HUES48 (cell line): ENCODE results near the gene AKAIN1.

Experiments
- H3K27ac ChIP-seq: one replicate; pipeline ENCODE4 v1.7.0; 2013; ENCODE audit warnings: low read depth, low read length, inconsistent platforms
- H3K27me3 ChIP-seq: 2 replicates; pipeline ENCODE4 v1.6.1; 2013; ENCODE audit warnings: mild to moderate bottlenecking, low read length; ENCODE audit not compliant: control insufficient read depth, insufficient read depth
- H3K36me3 ChIP-seq: 2 replicates; pipeline ENCODE4 v1.6.1; 2013; ENCODE audit warnings: low read length; ENCODE audit not compliant: control insufficient read depth, insufficient read depth
- H3K4me1 ChIP-seq: 2 replicates; pipeline ENCODE4 v1.6.1; 2013; ENCODE audit warnings: mild to moderate bottlenecking, low read length; ENCODE audit not compliant: control insufficient read depth, insufficient read depth
- H3K4me3 ChIP-seq: 2 replicates; pipeline ENCODE4 v1.5.1; 2013; ENCODE audit warnings: mild to moderate bottlenecking, low read depth, low read length
- H3K9ac ChIP-seq: 2 replicates; pipeline ENCODE4 v1.6.1; 2013; ENCODE audit warnings: mild to moderate bottlenecking, low read depth, low read length, moderate library complexity
- H3K9me3 ChIP-seq: 2 replicates; pipeline ENCODE4 v1.6.1; 2013; ENCODE audit warnings: low read length; ENCODE audit not compliant: control insufficient read depth, insufficient read depth

The AKAIN1 gene

DNA sequence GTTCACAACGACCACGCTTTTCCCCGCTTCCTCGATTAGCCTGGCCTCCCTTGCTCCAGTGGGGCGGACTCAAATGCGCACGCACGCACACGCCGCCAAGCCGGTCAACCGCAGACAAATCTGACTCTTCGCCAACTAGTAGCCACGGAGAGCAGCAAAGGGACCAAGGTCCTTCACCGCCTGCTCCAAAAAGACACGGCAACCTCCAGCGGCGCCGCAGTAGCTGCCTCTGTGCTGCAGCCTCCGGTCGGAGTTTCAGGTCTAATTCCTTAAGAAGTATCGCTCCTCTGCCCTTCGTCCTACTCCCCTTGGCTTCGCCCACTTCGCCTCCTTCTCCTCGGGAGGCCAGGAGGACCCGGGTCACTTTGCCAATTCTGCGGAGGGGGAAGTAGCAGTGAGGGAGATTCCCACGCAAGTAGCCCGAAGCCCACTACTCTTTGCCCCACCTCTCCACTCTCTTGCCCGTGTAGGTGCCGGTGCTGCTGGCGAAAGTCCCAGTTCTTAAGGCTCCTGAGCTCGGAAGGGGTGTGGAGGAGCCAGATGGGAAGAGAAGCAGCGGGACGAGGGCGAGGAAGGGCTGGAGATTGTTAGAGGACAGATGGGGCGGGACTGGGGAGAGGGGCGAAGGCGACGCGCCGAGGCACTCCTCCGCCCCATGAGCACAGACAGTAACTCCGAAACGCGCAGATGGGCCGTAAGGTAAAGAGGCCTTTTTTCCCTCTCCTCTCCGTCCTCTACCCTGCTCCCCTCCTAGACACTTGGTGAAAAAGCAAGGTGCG, 615 bp downstream of the AKAIN1 start:
- Histone ChIP-seq H3K4me3 (peak overlapping the region; percentile 71), H3K27ac (no peak overlapping the region), H3K9ac (no peak overlapping the region), H3K27me3 (peaks cover 72% of the 10 kb centered on the region), H3K4me1 (peaks cover 11% of the 10 kb centered on the region), H3K9me3 (no peaks in the 10 kb centered on the region), H3K36me3 (no peaks in the 10 kb centered on the region)

DNA sequence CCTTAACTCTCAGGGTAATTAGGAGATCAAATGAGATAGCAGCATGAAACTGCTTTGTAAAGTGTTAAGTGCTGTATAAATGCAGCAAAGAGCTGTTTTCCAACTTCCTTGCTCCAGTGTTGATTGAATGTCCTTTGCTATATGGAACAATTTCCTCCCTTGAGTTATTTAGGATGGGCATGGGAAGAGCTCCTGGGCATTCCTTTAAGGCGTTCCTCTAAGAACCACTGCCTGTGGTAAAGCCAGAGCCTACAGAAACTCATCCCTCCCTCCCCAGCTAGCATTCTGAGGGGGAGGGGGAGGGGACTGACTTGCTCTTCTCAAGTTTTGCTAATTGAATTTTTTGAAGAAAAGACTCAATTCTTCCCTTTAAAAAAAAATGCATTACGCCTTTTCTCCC, 1.4 kb downstream of the AKAIN1 start:
- H3K27me3 ChIP-seq: peaks cover 69% of the 10 kb centered on the region
- no peaks in the 10 kb centered on the region for H3K9me3 ChIP-seq
- no peak overlapping the region for H3K9ac ChIP-seq
- H3K36me3 ChIP-seq: no peaks in the 10 kb centered on the region
- peaks cover 11% of the 10 kb centered on the region for H3K4me1 ChIP-seq
- peak overlapping the region; percentile 71 for H3K4me3 ChIP-seq
- H3K27ac ChIP-seq: no peak overlapping the region

DNA sequence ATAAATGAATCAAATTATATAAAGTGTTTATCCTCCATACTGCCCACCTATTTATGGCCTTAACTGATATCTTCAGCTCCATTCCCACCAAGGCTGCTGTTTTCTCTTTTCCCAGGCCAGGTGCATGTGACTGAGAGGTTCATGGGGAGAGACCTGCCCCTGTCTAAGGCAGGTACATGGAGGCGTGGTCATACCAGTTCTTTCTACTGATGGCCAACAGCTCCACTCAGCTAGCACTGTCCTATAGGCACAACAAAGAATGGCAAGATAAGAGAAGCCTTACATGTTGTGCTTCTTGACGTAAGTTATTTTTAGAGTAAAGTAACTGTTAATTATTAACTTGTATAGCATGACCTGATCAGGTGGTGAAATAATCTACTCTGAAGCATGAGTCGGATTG, 16.8 kb downstream of the AKAIN1 start:
- Histone ChIP-seq H3K9me3 (no peaks in the 10 kb centered on the region), H3K27me3 (no peaks in the 10 kb centered on the region), H3K9ac (no peak overlapping the region), H3K27ac (no peak overlapping the region), H3K4me1 (no peaks in the 10 kb centered on the region), H3K36me3 (no peaks in the 10 kb centered on the region), H3K4me3 (no peak overlapping the region)

DNA sequence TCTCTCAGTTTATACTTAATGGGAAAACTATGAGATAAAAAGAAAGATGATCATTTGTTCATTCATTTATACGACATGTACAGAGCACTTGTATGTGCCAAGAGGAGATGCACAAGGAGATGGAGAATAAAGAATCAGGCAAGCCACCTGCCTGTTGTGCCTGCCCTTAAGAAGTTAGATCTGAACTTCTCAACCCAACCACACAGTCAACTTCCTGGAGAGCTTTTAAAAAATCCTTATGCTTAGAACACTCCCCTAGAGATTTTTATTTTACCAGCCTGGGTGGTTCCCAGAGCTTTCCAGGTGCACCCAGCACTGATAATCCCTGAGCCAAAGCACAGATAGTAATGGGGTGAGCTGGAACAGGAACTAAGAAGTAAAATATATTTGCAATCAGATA, 18.5 kb downstream of the AKAIN1 start:
- no peak overlapping the region for H3K27ac ChIP-seq
- no peaks in the 10 kb centered on the region for H3K27me3 ChIP-seq
- no peaks in the 10 kb centered on the region for H3K9me3 ChIP-seq
- H3K9ac ChIP-seq: no peak overlapping the region
- no peak overlapping the region for H3K4me3 ChIP-seq
- H3K36me3 ChIP-seq: no peaks in the 10 kb centered on the region
- no peaks in the 10 kb centered on the region for H3K4me1 ChIP-seq

DNA sequence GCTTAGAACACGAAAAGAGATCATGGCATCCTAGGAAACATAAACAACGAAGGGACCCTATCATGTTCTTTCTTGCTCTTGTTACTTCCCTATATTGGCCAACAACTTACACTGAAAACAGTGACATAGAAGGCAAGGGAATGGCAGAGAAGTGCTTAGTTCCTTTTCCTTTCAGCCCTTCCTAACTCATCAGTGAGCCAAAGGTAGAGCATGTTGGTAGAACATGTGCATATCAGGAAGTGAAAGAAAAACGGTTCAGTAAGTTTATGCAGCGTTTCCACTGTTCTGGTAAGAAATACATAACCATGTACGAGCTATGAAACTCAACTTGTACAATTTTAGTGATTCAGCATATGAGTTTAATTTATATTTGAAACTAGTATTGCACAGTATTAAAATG, 21.7 kb downstream of the AKAIN1 start:
- Histone ChIP-seq H3K4me3 (no peak overlapping the region), H3K9ac (no peak overlapping the region), H3K9me3 (no peaks in the 10 kb centered on the region), H3K27me3 (no peaks in the 10 kb centered on the region), H3K36me3 (no peaks in the 10 kb centered on the region), H3K27ac (no peak overlapping the region), H3K4me1 (no peaks in the 10 kb centered on the region)

DNA sequence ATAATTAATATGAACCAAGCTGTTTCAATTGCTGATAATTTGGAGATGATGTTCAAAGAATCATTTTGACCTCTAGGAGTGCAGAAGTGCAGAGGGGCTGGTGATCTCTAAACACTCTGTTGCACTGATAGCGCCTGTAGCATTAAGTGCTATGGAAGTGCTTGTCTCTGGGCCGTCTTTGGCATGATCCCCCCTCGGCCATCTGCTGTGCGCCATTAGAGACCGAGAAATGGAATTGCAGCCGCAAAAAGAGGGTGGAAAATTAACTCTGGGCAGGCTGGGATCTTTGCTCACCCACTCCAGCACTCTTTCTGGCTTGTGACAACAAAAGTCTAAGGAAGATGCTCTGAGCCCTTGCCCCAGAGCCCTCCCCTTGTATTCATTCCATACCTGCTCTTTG, 23.4 kb downstream of the AKAIN1 start:
- Histone ChIP-seq H3K27me3 (no peaks in the 10 kb centered on the region), H3K36me3 (no peaks in the 10 kb centered on the region), H3K4me1 (no peaks in the 10 kb centered on the region), H3K9me3 (no peaks in the 10 kb centered on the region), H3K27ac (no peak overlapping the region), H3K4me3 (no peak overlapping the region), H3K9ac (no peak overlapping the region)

DNA sequence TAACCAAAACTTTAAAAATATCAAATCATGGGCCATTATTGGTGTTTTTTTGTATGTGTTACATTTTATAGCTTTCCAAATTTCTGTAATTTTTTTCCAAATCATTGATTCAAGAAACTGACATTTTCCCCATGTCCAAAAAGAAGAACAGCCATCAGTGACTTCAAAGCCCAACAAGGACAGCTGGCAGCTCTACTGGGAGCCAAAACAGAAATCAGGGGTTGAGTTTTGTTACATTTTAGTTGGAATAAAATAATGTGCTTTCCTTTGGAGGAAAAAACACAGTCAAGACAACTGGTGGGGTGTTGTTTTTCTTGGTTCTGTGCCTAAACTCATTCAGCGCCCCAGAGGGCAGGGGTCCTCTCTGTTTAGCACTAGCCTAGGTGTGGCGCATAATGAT, 23.8 kb downstream of the AKAIN1 start:
- Histone ChIP-seq H3K9ac (no peak overlapping the region), H3K4me3 (no peak overlapping the region), H3K9me3 (no peaks in the 10 kb centered on the region), H3K27ac (no peak overlapping the region), H3K4me1 (no peaks in the 10 kb centered on the region), H3K36me3 (no peaks in the 10 kb centered on the region), H3K27me3 (no peaks in the 10 kb centered on the region)

DNA sequence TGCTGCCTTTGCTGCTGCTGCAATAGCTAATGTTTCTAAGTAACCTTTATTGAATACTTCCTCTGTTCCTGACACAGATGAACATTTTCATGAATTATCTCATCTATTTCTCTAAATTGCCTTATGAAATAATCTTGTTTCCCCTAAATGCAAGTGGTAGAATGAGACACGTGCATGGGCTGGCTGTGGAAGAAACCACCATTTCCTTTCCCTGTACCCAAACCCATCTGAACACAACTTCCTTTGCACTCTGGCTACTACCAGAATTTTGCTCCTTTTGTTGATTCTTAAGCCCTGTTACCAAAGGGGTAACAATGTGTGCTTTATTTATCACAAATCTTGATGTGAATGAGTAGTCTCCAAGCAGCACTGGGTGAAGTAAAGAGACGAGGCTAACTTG, 29.2 kb downstream of the AKAIN1 start:
- no peak overlapping the region for H3K27ac ChIP-seq
- H3K9ac ChIP-seq: no peak overlapping the region
- no peak overlapping the region for H3K4me3 ChIP-seq
- H3K4me1 ChIP-seq: 0 out of 2 replicates have a peak, but pooled peaks cover under 1% of the 10 kb centered on the region
- no peaks in the 10 kb centered on the region for H3K36me3 ChIP-seq
- H3K9me3 ChIP-seq: no peaks in the 10 kb centered on the region
- no peaks in the 10 kb centered on the region for H3K27me3 ChIP-seq

DNA sequence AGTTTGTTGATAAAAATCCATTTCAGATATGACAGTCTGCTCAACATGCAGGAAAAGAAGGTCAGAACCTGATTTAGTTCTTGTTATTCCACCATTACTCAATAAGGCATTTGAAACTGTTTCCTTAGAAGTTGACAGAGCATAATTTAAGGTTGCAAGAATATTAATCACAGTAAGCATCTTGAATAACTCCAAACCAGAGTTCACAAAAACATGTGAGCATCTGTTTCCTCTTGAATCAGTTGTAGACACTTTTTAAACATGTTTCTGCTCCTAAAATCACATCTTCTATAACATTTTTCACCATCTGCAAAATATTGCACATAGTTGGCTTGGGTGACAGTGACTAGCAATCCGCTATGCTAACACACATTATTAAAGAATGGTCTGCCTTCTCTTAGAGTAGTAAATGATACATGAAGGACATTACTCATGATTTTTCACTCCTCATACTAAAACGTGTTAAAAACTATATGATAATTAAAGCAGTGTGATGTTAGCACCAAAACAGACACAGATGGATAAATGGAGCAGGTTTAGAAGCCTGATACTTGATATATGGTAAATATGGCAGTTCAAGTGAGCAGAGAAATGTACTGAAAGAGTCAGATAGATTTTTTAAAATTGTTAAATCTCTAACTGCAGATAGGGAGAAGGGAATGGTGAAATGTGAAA, 30.3 kb downstream of the AKAIN1 start:
- Histone ChIP-seq H3K9me3 (no peaks in the 10 kb centered on the region), H3K27ac (no peak overlapping the region), H3K4me1 (peaks cover 5% of the 10 kb centered on the region; the same call in 1 of the 2 replicates), H3K27me3 (no peaks in the 10 kb centered on the region), H3K36me3 (no peaks in the 10 kb centered on the region), H3K9ac (no peak overlapping the region), H3K4me3 (no peak overlapping the region)

DNA sequence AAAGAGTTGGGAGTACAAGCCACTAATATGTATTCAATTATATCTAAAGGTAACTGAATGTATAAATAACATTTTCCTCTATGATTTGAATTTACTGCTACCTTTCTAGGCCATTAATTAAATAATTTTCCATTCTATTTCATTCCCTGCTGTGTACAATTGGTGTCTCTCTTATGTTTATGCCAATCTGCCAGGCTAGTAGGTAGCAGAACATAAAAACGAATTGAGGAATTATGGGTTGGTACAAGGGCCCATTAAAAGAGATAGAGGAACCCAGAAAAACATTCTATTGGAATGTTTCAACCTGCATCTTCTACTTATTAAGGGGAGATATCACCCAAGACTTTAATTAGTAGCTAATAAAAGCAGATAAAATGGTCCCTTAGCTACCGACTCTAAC, 32.2 kb downstream of the AKAIN1 start:
- Histone ChIP-seq H3K9ac (no peak overlapping the region), H3K27me3 (no peaks in the 10 kb centered on the region), H3K4me1 (peaks cover 5% of the 10 kb centered on the region; the same call in 1 of the 2 replicates), H3K36me3 (no peaks in the 10 kb centered on the region), H3K27ac (no peak overlapping the region), H3K4me3 (no peak overlapping the region), H3K9me3 (no peaks in the 10 kb centered on the region)

DNA sequence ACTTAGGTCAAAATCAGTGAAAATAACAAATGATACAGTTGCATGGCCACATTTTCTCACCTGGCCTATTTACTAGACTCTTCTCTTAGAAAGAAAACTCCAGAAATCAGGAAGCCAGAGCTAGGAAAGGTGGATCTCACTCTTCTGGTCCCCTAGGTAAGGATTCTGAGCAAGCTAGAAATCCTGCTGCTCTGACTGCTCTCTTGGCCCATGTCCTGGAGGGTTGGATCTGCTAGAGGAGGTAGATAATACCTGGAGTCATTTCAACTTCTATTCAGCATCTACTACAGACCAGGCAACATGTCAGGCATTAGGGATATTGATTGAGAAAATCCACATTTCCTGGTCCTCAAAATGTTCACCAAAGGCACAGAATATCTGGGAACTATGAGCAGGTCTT, 34.9 kb downstream of the AKAIN1 start:
- Histone ChIP-seq H3K4me3 (no peak overlapping the region), H3K27me3 (no peaks in the 10 kb centered on the region), H3K9me3 (no peaks in the 10 kb centered on the region), H3K9ac (no peak overlapping the region), H3K27ac (no peak overlapping the region), H3K4me1 (peaks cover 5% of the 10 kb centered on the region; the same call in 1 of the 2 replicates), H3K36me3 (no peaks in the 10 kb centered on the region)
